Breast epithelium (tissue), 3 donors: ENCODE results near the gene FBXO3.

ENCODE experiments used
- POLR2A ChIP-seq: fragments of 450-650 bp; IDR thresholded peaks from one replicate; pipeline ENCODE4 v1.6.1; 2016; ENCODE audit warnings: antibody characterized with exemption, mild to moderate bottlenecking, moderate library complexity
- TF ChIP-seq, protein P1 (sequence below), 3 donors: fragments of 450-650 bp; IDR thresholded peaks; one replicate each; pipeline ENCODE4 v1.5.1; 2016 to 2017; ENCODE audit warnings: antibody characterized with exemption in 3 of 3, mild to moderate bottlenecking in 3 of 3, moderate library complexity in 3 of 3

DNA sequence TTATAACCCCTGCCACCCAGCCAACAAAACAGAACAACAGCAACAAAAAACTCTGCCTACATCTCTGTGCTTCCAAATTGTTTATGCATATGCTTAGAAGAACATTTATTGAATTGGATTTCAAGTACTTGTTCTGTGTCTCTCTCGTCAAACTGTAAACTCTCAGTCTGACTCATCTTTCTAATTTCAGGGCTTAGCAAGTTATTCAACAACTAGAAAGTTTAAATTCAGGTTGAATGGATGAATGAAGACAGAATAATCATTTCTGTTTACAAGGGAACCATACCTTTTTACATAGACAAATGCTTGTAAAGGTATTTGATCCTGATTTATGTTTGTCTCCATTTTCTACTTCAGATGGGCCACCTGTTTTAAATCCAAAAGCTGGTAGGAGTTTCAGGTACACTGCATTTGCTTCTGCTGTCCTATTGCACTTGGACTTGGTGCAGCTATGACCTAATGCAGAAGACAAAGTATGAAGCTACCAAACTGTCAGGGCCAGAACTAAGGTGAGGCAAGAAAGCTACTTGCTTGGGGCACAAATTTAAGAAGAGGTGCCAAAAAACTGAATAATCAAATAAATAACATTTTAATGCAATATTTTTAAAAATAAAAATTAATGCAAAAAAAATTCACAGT lies 1.6 kb upstream of the FBXO3 start:
- TF ChIP-seq, protein P1, sequence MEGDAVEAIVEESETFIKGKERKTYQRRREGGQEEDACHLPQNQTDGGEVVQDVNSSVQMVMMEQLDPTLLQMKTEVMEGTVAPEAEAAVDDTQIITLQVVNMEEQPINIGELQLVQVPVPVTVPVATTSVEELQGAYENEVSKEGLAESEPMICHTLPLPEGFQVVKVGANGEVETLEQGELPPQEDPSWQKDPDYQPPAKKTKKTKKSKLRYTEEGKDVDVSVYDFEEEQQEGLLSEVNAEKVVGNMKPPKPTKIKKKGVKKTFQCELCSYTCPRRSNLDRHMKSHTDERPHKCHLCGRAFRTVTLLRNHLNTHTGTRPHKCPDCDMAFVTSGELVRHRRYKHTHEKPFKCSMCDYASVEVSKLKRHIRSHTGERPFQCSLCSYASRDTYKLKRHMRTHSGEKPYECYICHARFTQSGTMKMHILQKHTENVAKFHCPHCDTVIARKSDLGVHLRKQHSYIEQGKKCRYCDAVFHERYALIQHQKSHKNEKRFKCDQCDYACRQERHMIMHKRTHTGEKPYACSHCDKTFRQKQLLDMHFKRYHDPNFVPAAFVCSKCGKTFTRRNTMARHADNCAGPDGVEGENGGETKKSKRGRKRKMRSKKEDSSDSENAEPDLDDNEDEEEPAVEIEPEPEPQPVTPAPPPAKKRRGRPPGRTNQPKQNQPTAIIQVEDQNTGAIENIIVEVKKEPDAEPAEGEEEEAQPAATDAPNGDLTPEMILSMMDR (IDR thresholded peaks at IDR 0.05), result no peak
- no peak for TF ChIP-seq POLR2A
